Neuronal stem cell (in vitro differentiated cells): ENCODE results near the gene TADA3.

Source experiments
- DNase-seq: peaks from one replicate; pipeline ENCODE4 v3.0.0-alpha.2; 2013; ENCODE audit warnings: low spot score
- H2AFZ ChIP-seq: one replicate; pipeline ENCODE4 v1.6.1; 2013; ENCODE audit warnings: mild to moderate bottlenecking, low read length, inconsistent platforms
- H2AK5ac ChIP-seq: 2 replicates; pipeline ENCODE4 v1.6.1; 2013; ENCODE audit warnings: low read depth, mild to moderate bottlenecking, inconsistent platforms, low read length, moderate library complexity, mixed read lengths
- H2BK120ac ChIP-seq: 2 replicates; pipeline ENCODE4 v1.6.1; 2013; ENCODE audit warnings: low read depth, mild to moderate bottlenecking, inconsistent platforms, low read length, moderate library complexity, mixed read lengths
- H2BK12ac ChIP-seq: one replicate; pipeline ENCODE4 v1.6.1; 2013; ENCODE audit warnings: low read length, inconsistent platforms
- H2BK15ac ChIP-seq: 2 replicates; pipeline ENCODE4 v1.6.1; 2013; ENCODE audit warnings: mild to moderate bottlenecking, low read length, inconsistent platforms, mixed read lengths
- H2BK5ac ChIP-seq: one replicate; pipeline ENCODE4 v1.6.1; 2013; ENCODE audit warnings: inconsistent platforms, mild to moderate bottlenecking, low read length, moderate library complexity
- H3K14ac ChIP-seq: one replicate; pipeline ENCODE4 v1.6.1; 2013; ENCODE audit warnings: low read length, inconsistent platforms
- H3K18ac ChIP-seq: 2 replicates; pipeline ENCODE4 v1.6.1; 2013; ENCODE audit warnings: low read length, inconsistent platforms
- H3K23ac ChIP-seq: 2 replicates; pipeline ENCODE4 v1.6.1; 2013; ENCODE audit warnings: low read depth, mild to moderate bottlenecking, mixed read lengths, low read length, inconsistent platforms; ENCODE audit not compliant: poor library complexity
- H3K27ac ChIP-seq: replicated peaks from 3 replicates; pipeline ENCODE4 v1.5.1; 2013; ENCODE audit warnings: low read length, inconsistent platforms
- H3K27me3 ChIP-seq, 3 experiments: 2 replicates each; pipeline ENCODE4 v1.6.1; 2013; ENCODE audit warnings: low read length in 3 of 3, mild to moderate bottlenecking in 2 of 3, inconsistent platforms in 1 of 3, low read depth in 1 of 3, mixed read lengths in 1 of 3, moderate library complexity in 1 of 3; ENCODE audit not compliant: control insufficient read depth in 3 of 3, insufficient read depth in 3 of 3
- H3K36me3 ChIP-seq, 2 donors: replicated peaks in 1 of 2; 2 replicates each; pipeline ENCODE4 v1.6.1; 2013; ENCODE audit warnings: low read length in 2 of 2; ENCODE audit not compliant: control insufficient read depth in 2 of 2, insufficient read depth in 2 of 2
- H3K4ac ChIP-seq: 2 replicates; pipeline ENCODE4 v1.6.1; 2013; ENCODE audit warnings: inconsistent platforms, mild to moderate bottlenecking, low read length, moderate library complexity
- H3K4me1 ChIP-seq, 2 donors: 1 replicate in 1 of 2; 2 replicates in 1 of 2; pipeline ENCODE4 v1.6.1; 2013; ENCODE audit warnings: low read length in 2 of 2, low read depth in 1 of 2; ENCODE audit not compliant: control insufficient read depth in 2 of 2, insufficient read depth in 1 of 2
- H3K4me2 ChIP-seq: one replicate; pipeline ENCODE4 v1.6.1; 2013; ENCODE audit warnings: mild to moderate bottlenecking, low read length, inconsistent platforms; ENCODE audit not compliant: insufficient read depth, poor library complexity, severe bottlenecking
- H3K4me3 ChIP-seq, 2 donors: 2 replicates each; pipeline ENCODE4 v1.5.1; 2013; ENCODE audit warnings: low read length in 2 of 2, mild to moderate bottlenecking in 2 of 2, inconsistent platforms in 1 of 2, moderate library complexity in 1 of 2
- H3K79me1 ChIP-seq: one replicate; pipeline ENCODE4 v1.6.1; 2013; ENCODE audit warnings: low read depth, mild to moderate bottlenecking, inconsistent platforms, low read length, moderate library complexity
- H3K9ac ChIP-seq: one replicate; pipeline ENCODE4 v1.6.1; 2013; ENCODE audit warnings: mild to moderate bottlenecking, low read depth, low read length, inconsistent platforms; ENCODE audit not compliant: poor library complexity
- H3K9me3 ChIP-seq, 2 donors: replicated peaks in 1 of 2; 2 replicates each; pipeline versions ENCODE3 to v1.6.1; 2013; ENCODE audit warnings: low read length in 2 of 2, mild to moderate bottlenecking in 2 of 2, inconsistent platforms in 1 of 2, low read depth in 1 of 2, mixed read lengths in 1 of 2, moderate library complexity in 1 of 2; ENCODE audit not compliant: control insufficient read depth in 2 of 2, insufficient read depth in 1 of 2
- H4K8ac ChIP-seq: one replicate; pipeline ENCODE4 v1.6.1; 2013; ENCODE audit warnings: low read depth, mild to moderate bottlenecking, inconsistent platforms, low read length, moderate library complexity
- H4K91ac ChIP-seq: one replicate; pipeline ENCODE4 v1.6.1; 2013; ENCODE audit warnings: low read length, low read depth, mild to moderate bottlenecking, inconsistent platforms; ENCODE audit not compliant: poor library complexity
- WGBS, 2 donors: extraction: QIAGEN DNeasy Blood & Tissue Kit; methylation state at CpG; one replicate each; pipeline ENCODE4 v1.1.7; 2013; ENCODE audit warnings: missing lambda C conversion rate in 2 of 2, mixed read lengths in 1 of 2; ENCODE audit not compliant: insufficient read length in 2 of 2, insufficient replicate concordance in 1 of 2; ENCODE audit errors: extremely low coverage in 2 of 2; 5-methylcytosine and 5-hydroxymethylcytosine counted together

The TADA3 gene

DNA sequence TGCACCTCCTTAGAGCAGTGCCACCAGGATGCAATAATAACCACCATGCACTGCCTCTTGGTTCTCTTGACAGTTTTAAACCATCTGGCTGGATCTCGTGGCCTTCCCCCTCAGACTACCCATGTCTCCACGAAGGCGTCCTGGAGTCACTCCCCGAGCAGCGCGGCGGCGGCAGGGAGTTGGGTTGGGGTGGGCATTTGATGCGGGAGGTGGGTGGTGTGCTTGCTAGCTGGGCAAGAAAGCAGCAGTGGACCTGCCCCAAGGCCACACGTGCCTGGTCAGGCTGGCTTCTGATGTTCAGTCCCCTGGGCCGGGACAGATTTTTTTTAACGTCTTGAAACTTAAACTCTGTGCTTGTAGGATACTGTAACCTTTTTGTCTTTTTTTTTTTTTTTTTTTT, 13.9 kb upstream of the TADA3 start:
- Histone ChIP-seq H2BK5ac (peak overlapping the region; percentile 56), H3K4me1 (peaks cover 0 to 14% of the 10 kb centered on the region in 2 donors), H3K4me2 (no peak overlapping the region), H2BK15ac (no peak overlapping the region), H2AFZ (no peak overlapping the region), H3K27ac (peak overlapping the region; percentile 93), H3K27me3 (no peaks in the 10 kb centered on the region), H3K4ac (no peak overlapping the region), H3K18ac (peak overlapping the region; percentile 93), H2BK120ac (peak overlapping the region; percentile 61), H3K9me3 (no peaks in the 10 kb centered on the region), H3K23ac (peak overlapping the region; percentile 34), H4K8ac (no peak overlapping the region), H2BK12ac (no peak overlapping the region), H3K9ac (peak overlapping the region; percentile 25), H3K36me3 (peaks cover 26 to 89% of the 10 kb centered on the region in 2 donors), H2AK5ac (peak overlapping the region; percentile 33), H3K4me3 (no peak overlapping the region), H3K14ac (no peak overlapping the region), H4K91ac (no peak overlapping the region), H3K79me1 (peaks cover 4% of the 10 kb centered on the region)
- no CpG with 5 or more reads among the region's 12 CpGs for WGBS, 2 donors
- DNase-seq = no peak

DNA sequence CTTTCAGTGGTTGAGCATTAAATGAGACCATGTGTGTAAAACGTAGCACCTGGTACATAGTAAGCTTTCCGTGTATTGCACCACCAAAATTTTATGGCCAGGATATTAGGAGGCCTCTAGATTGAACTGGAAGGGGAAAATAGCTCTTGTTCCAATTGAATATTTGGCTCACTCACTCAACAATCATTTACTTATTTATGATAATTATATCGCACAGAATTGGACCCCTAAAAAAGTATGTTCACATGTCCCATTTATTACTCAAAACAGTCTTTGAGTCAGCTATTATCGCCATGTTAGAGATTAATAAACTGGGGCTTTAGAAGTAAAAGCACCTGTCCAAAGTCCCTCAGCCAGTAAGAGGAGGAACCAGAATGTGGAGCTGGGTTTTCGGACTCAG, 12.7 kb upstream of the TADA3 start:
- WGBS, 2 donors = no CpG with 5 or more reads among the region's 5 CpGs
- Histone ChIP-seq H3K27ac (no peak overlapping the region), H3K4me3 (no peak overlapping the region), H3K9me3 (no peaks in the 10 kb centered on the region), H2BK15ac (no peak overlapping the region), H3K18ac (no peak overlapping the region), H3K4me1 (peaks cover 0 to 11% of the 10 kb centered on the region in 2 donors), H2BK120ac (no peak overlapping the region), H2BK12ac (no peak overlapping the region), H4K91ac (no peak overlapping the region), H2BK5ac (no peak overlapping the region), H3K27me3 (no peaks in the 10 kb centered on the region), H3K4me2 (no peak overlapping the region), H3K9ac (no peak overlapping the region), H2AFZ (no peak overlapping the region), H3K14ac (no peak overlapping the region), H2AK5ac (no peak overlapping the region), H3K79me1 (peaks cover 4% of the 10 kb centered on the region), H3K36me3 (peaks cover 33 to 91% of the 10 kb centered on the region in 2 donors), H4K8ac (no peak overlapping the region), H3K4ac (no peak overlapping the region), H3K23ac (no peak overlapping the region)
- DNase-seq = no peak

DNA sequence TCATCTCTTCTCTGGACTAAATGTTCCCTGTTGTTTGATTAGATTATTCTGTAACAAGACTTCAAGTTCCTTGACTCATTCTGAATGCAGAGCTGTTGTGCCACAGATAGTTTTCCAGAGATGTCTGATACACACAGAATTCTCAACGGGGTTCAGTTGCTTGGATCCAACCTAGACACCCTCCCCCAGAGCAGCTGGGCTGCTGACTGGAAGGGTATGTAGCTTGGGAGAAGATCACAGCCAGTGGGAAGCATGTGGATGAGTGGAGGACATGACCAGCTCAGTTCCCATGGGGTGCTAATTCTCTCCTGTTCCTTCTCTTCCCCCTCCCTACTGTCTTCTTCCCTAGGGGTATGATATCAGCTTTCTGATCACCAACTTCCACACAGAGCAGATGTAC, 11.2 kb upstream of the TADA3 start:
- Histone ChIP-seq H2BK5ac (no peak overlapping the region), H3K9ac (no peak overlapping the region), H3K27me3 (no peaks in the 10 kb centered on the region), H2BK120ac (no peak overlapping the region), H3K27ac (no peak overlapping the region), H2BK12ac (no peak overlapping the region), H2AK5ac (no peak overlapping the region), H3K36me3 (peaks cover 39 to 94% of the 10 kb centered on the region in 2 donors), H3K4me2 (no peak overlapping the region), H2BK15ac (no peak overlapping the region), H3K79me1 (peaks cover 4% of the 10 kb centered on the region), H2AFZ (no peak overlapping the region), H3K9me3 (no peaks in the 10 kb centered on the region), H3K23ac (no peak overlapping the region), H3K14ac (no peak overlapping the region), H3K18ac (no peak overlapping the region), H3K4ac (no peak overlapping the region), H3K4me1 (peaks cover 0 to 4% of the 10 kb centered on the region in 2 donors), H4K8ac (no peak overlapping the region), H3K4me3 (no peak overlapping the region), H4K91ac (no peak overlapping the region)
- DNase-seq = no peak
- WGBS, 2 donors = no CpG with 5 or more reads among the region's 1 CpG

DNA sequence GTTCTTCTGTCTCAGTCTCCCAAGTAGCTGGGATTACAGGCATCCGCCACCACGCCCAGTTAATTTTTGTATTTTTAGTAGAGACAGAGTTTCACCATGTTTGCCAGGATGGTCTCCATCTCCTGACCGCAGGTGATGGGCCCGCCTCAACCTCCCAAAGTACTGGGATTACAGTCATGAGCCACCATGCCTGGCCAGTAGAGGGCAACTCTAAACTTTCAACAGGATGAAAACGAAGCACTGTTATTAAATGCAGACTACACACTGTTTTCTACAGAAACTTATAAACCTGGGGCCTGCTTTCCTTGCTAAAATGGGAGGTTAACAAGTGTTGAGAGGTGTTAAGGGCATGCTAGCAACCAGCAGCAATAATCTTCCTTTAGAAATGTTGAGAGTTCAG, 8.3 kb upstream of the TADA3 start:
- Histone ChIP-seq H3K4me2 (no peak overlapping the region), H2BK15ac (no peak overlapping the region), H3K79me1 (peaks cover 3% of the 10 kb centered on the region), H3K4me3 (no peak overlapping the region), H2BK120ac (no peak overlapping the region), H2AFZ (no peak overlapping the region), H3K4me1 (no peaks in the 10 kb centered on the region), H4K91ac (no peak overlapping the region), H2AK5ac (no peak overlapping the region), H3K9ac (no peak overlapping the region), H3K4ac (no peak overlapping the region), H3K23ac (no peak overlapping the region), H3K36me3 (peaks cover 50 to 90% of the 10 kb centered on the region in 2 donors), H4K8ac (no peak overlapping the region), H3K27ac (no peak overlapping the region), H3K9me3 (no peaks in the 10 kb centered on the region), H3K27me3 (no peaks in the 10 kb centered on the region), H3K18ac (no peak overlapping the region), H2BK5ac (no peak overlapping the region), H2BK12ac (no peak overlapping the region), H3K14ac (no peak overlapping the region)
- no CpG with 5 or more reads among the region's 5 CpGs for WGBS, 2 donors
- no peak for DNase-seq
